Hepatocyte (in vitro differentiated cells): Measurements from ENCODE around the gene MS4A15.

Experiments
- EZH2 ChIP-seq: fragments of 200-600 bp; sonication (generic); IDR thresholded peaks from 2 replicates; pipeline ENCODE4 v1.6.1; 2016; ENCODE audit warnings: antibody characterized with exemption, mild to moderate bottlenecking, borderline replicate concordance
- EZH2phosphoT487 ChIP-seq: fragments of 200-600 bp; sonication (generic); IDR thresholded peaks from one replicate; pipeline ENCODE4 v1.6.1; 2018; ENCODE audit warnings: antibody characterized with exemption, mild to moderate bottlenecking, low read depth, moderate library complexity; ENCODE audit not compliant: unreplicated experiment, severe bottlenecking
- TF ChIP-seq, protein P1 (sequence below): fragments of 200-600 bp; sonication (generic); IDR thresholded peaks from 2 replicates; pipeline ENCODE4 v1.5.1; 2016; ENCODE audit warnings: antibody characterized with exemption, mild to moderate bottlenecking; ENCODE audit not compliant: poor library complexity

DNA sequence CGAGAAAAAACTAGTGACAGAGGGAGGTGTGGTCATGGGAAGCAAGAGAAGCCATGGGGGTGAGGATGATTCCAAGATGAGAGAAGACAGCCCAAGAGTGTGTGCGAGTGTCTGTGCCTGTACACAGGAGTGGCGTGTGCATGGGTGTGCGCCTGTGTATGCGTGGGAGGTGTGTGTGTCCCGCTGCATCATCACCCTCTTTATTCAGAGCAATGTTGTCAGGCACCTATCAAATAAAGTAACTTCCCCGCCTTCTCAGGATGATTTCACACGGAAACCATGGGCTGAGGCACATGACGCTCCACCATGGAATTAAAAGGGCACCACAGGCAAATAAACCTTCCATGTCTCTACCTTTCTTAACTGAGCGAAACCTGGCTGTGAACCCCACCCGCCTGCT lies 53.0 kb downstream of the MS4A15 start:
- TF ChIP-seq EZH2phosphoT487 (no peak), EZH2 (no peak)
- TF ChIP-seq, protein P1, sequence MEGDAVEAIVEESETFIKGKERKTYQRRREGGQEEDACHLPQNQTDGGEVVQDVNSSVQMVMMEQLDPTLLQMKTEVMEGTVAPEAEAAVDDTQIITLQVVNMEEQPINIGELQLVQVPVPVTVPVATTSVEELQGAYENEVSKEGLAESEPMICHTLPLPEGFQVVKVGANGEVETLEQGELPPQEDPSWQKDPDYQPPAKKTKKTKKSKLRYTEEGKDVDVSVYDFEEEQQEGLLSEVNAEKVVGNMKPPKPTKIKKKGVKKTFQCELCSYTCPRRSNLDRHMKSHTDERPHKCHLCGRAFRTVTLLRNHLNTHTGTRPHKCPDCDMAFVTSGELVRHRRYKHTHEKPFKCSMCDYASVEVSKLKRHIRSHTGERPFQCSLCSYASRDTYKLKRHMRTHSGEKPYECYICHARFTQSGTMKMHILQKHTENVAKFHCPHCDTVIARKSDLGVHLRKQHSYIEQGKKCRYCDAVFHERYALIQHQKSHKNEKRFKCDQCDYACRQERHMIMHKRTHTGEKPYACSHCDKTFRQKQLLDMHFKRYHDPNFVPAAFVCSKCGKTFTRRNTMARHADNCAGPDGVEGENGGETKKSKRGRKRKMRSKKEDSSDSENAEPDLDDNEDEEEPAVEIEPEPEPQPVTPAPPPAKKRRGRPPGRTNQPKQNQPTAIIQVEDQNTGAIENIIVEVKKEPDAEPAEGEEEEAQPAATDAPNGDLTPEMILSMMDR, result no peak
